GM06990 (cell line): ENCODE results near the gene SMARCD3.

Source experiments
- DNase-seq: peaks from one replicate; pipeline ENCODE4 v3.0.0-alpha.2; 2011; ENCODE audit not compliant: insufficient read length; ENCODE audit errors: extremely low read depth
- H3K27me3 ChIP-seq: replicated peaks from 2 replicates; pipeline ENCODE4 v1.6.0; 2011; ENCODE audit warnings: low read length; ENCODE audit not compliant: control insufficient read depth, insufficient read depth
- H3K36me3 ChIP-seq: 2 replicates; pipeline ENCODE4 v1.5.1; 2011; ENCODE audit warnings: low read length; ENCODE audit not compliant: control insufficient read depth, insufficient read depth
- H3K4me3 ChIP-seq: replicated peaks from 2 replicates; pipeline ENCODE4 v1.5.1; 2011; ENCODE audit warnings: low read depth, mild to moderate bottlenecking, control low read depth, low read length
- TF ChIP-seq, protein P1 (sequence below): IDR thresholded peaks from 2 replicates; pipeline ENCODE4 v1.5.1; 2011; ENCODE audit warnings: low read length, control low read depth, mild to moderate bottlenecking, inconsistent platforms; ENCODE audit not compliant: insufficient read depth, poor library complexity, severe bottlenecking

The SMARCD3 gene

GRCh38 chr7:151204383-151205032, 44.0 kb downstream of the SMARCD3 start:
- no peak for DNase-seq
- H3K36me3 ChIP-seq: no peaks in the 10 kb centered on the region

DNA sequence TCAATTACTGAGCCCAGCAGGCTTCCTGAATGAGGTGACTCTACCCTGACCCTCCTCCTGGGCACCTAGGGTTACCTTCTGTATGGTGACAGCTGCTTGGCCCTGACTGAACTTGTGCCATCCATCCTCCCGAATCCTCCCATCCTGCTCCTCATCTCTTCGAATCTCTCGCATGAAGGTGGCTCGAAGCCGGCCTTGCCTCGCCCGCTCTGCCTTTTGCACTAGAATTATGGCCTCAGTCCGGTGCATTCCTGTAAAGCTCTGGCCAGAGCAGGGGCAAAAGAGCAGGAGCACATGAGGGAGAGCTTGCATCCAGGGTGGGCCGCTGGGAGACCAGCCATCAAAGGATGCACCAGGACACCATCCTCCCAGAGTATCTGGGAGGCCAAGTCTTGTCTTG, 45.7 kb downstream of the SMARCD3 start:
- H3K27me3 ChIP-seq: no peaks in the 10 kb centered on the region; the same call in 1 of the 2 replicates
- no peak overlapping the region for H3K4me3 ChIP-seq
- DNase-seq: no peak

More at GRCh38 chr7:151204383-151205032, 44.0 kb downstream of the SMARCD3 start:
- TF ChIP-seq, protein P1, sequence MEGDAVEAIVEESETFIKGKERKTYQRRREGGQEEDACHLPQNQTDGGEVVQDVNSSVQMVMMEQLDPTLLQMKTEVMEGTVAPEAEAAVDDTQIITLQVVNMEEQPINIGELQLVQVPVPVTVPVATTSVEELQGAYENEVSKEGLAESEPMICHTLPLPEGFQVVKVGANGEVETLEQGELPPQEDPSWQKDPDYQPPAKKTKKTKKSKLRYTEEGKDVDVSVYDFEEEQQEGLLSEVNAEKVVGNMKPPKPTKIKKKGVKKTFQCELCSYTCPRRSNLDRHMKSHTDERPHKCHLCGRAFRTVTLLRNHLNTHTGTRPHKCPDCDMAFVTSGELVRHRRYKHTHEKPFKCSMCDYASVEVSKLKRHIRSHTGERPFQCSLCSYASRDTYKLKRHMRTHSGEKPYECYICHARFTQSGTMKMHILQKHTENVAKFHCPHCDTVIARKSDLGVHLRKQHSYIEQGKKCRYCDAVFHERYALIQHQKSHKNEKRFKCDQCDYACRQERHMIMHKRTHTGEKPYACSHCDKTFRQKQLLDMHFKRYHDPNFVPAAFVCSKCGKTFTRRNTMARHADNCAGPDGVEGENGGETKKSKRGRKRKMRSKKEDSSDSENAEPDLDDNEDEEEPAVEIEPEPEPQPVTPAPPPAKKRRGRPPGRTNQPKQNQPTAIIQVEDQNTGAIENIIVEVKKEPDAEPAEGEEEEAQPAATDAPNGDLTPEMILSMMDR: no peak
- no peaks in the 10 kb centered on the region; the same call in 1 of the 2 replicates for H3K27me3 ChIP-seq
- no peak overlapping the region for H3K4me3 ChIP-seq

DNA sequence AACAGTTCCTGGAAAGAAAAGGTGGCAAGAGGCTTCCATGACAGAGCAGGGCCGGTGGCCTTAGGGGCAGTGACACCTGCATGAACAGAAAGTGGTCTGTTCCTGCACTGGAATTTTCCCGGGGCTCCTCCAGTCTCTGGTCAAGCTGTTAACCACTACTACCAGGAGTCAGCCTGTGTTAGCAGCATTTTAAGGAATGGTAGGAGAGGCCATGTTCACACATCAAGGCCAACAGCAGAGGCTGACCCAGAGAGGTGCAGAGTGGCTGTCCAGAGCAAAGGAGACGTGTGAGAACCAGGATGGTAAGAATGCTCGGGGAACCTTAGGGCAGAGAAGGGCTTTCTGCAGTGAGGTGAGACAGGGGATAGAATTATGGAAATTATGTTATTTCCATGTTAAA, 46.7 kb downstream of the SMARCD3 start:
- H3K36me3 ChIP-seq: no peaks in the 10 kb centered on the region
- H3K4me3 ChIP-seq: no peak overlapping the region
- H3K27me3 ChIP-seq: peaks cover 3% of the 10 kb centered on the region; the same call in 1 of the 2 replicates
- TF ChIP-seq, protein P1: no peak
- no peak for DNase-seq

More for the DNA sequence above, 45.7 kb downstream of the SMARCD3 start:
- no peaks in the 10 kb centered on the region for H3K36me3 ChIP-seq
- TF ChIP-seq, protein P1: no peak

- no peak overlapping the region for H3K4me3 ChIP-seq
- no peaks in the 10 kb centered on the region for H3K36me3 ChIP-seq
- H3K27me3 ChIP-seq: peaks cover 3% of the 10 kb centered on the region; the same call in 1 of the 2 replicates
- DNase-seq: no peak
- TF ChIP-seq, protein P1: no peak
These were observed 47.1 kb downstream of the SMARCD3 start for GRCh38 chr7:151201344-151201743.

DNA sequence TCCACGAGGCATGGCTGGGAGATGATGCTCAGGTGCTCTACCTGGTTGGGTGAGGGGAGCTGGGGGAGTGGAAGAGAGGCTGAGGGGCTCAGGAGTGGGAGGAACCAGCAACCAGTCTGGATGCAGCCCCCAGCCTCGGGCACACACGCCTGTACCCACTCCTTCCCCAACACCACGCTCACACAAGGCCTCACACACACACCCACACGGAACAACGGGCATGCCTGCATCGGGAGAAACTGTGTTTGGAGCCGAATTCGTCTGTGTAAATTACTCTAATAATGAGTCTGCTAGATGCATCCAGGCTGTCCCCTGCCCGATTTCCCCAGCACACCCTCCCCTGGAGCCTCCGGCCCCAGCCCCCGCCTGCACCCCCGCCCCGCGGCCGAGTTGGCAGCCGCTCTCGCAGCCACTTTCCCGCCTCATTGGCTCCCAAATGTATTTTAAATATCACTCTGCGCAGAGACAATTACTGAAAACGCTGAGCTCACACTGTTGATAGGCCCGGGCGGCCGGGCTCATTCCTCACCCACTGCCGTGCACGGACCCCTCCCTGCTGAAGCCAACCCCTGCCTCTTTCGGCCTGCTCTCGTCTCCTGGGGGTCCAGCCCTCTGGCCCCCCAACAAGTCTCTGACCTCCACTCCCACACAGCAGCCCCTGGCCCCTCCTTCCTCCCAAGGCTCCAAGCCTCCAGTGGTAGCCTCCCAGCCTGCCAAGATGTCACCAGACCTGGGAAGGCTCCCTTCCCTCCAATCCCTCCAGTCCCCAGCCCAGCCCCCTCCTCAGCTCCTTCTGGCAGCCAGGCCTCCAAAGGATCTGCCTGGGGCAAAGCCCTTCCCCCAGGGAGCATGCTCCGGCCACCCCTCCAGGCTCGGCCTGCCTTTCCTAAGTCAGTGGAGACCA, 49.3 kb downstream of the SMARCD3 start:
- TF ChIP-seq, protein P1: no peak
- Histone ChIP-seq H3K27me3 (peaks cover 4% of the 10 kb centered on the region; the same call in 1 of the 2 replicates), H3K4me3 (no peak overlapping the region), H3K36me3 (no peaks in the 10 kb centered on the region)
- DNase-seq: no peak
